ENCODE results near the gene VENTX. TPM values are rescaled to one million over a fixed set of nuclear protein-coding genes. Genes with fewer than 3 reads are reported as not detected.

The VENTX gene
- total and polyA plus RNA-seq, 10 of the 15 experiments (the other 5 are each of a cell fraction or from before 2014, with no cell fraction given) = 0.05 TPM; not detected in 9

- Histone ChIP-seq H3K27me3 (replicated peaks in 1 of 2; ENCODE audit: control insufficient read depth in 2 of 2, insufficient read depth in 2 of 2, low read length in 1 of 2) (no peaks in the 10 kb centered on the region), H3K9ac (ENCODE audit: control insufficient read depth, insufficient read depth, low read length) (no peak overlapping the region), H3K36me3 (ENCODE audit: control insufficient read depth in 2 of 2, insufficient read depth in 2 of 2, low read length in 1 of 2) (peaks cover 8 to 23% of the 10 kb centered on the region in 2 experiments), H3K79me2 (ENCODE audit: control insufficient read depth, insufficient read depth, low read length) (no peaks in the 10 kb centered on the region), H3K27ac (ENCODE audit: control insufficient read depth, insufficient read depth) (no peak overlapping the region), H3K4me2 (ENCODE audit: control insufficient read depth, insufficient read depth) (no peak overlapping the region), H4K20me1 (ENCODE audit: control insufficient read depth, insufficient read depth) (no peaks in the 10 kb centered on the region), H2AFZ (ENCODE audit: control insufficient read depth, low read depth, low read length) (no peak overlapping the region), H3K9me3 (replicated peaks; ENCODE audit: control insufficient read depth, insufficient read depth, low read length) (no peaks in the 10 kb centered on the region), H3K4me3 (no peak overlapping the region), H3K4me1 (ENCODE audit: control insufficient read depth, insufficient read depth, low read length) (peaks cover 2% of the 10 kb centered on the region)
- in situ Hi-C loops (cut with MboI) (no loop called here), intact Hi-C loops (cut with micrococcal nuclease; ENCODE audit: unreplicated experiment) (no loop called here)
- FAIRE-seq = no peak
- TF ChIP-seq, protein P1, sequence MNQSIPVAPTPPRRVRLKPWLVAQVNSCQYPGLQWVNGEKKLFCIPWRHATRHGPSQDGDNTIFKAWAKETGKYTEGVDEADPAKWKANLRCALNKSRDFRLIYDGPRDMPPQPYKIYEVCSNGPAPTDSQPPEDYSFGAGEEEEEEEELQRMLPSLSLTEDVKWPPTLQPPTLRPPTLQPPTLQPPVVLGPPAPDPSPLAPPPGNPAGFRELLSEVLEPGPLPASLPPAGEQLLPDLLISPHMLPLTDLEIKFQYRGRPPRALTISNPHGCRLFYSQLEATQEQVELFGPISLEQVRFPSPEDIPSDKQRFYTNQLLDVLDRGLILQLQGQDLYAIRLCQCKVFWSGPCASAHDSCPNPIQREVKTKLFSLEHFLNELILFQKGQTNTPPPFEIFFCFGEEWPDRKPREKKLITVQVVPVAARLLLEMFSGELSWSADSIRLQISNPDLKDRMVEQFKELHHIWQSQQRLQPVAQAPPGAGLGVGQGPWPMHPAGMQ (IDR thresholded peaks at IDR 0.05; ENCODE audit: borderline replicate concordance) = no peak
- no peak for TF ChIP-seq ESRRA (IDR thresholded peaks at IDR 0.05; ENCODE audit: low read length)
- no peak for TF ChIP-seq PML (IDR thresholded peaks at IDR 0.05; ENCODE audit: low read length)
- no peak for TF ChIP-seq JUNB (IDR thresholded peaks at IDR 0.05)
- TF ChIP-seq ZNF24 (IDR thresholded peaks at IDR 0.05) = no peak
- no peak for TF ChIP-seq SIX5 (IDR thresholded peaks at IDR 0.05; ENCODE audit: low read depth, low read length, severe bottlenecking)
- no peak for TF ChIP-seq ZNF217 (IDR thresholded peaks at IDR 0.05)
- TF ChIP-seq CHD4 (IDR thresholded peaks at IDR 0.05) = no peak
- TF ChIP-seq NFYA (IDR thresholded peaks at IDR 0.05; ENCODE audit: borderline replicate concordance, low read depth, low read length) = no peak
- TF ChIP-seq MTA3 (IDR thresholded peaks at IDR 0.05; ENCODE audit: borderline replicate concordance, low read length) = no peak
- no peak for TF ChIP-seq NRF1 (conservative IDR thresholded peaks at IDR 0.05; ENCODE audit: low read depth, low read length)
- TF ChIP-seq RAD51 (IDR thresholded peaks at IDR 0.05) = no peak
- TF ChIP-seq CHD2 (IDR thresholded peaks at IDR 0.05; ENCODE audit: borderline replicate concordance, low read depth, low read length) = no peak
- no peak for TF ChIP-seq ZBTB4 (CRISPR knock-in tag; IDR thresholded peaks at IDR 0.05)
- TF ChIP-seq STAT3 (IDR thresholded peaks at IDR 0.05; ENCODE audit: low read depth, low read length) = no peak
- no peak for DNase-seq (ENCODE audit: low read depth, low spot score)
- ChIA-PET RAD21 (ENCODE audit: unreplicated experiment) (no interaction called here), SMC1A (ENCODE audit: uncharacterized antibody, unreplicated experiment) (no interaction called here), CTCF (no interaction called here), POLR2A (no interaction called here)
- no TSS peak for BruUV-seq (replicated peaks)
- ATAC-seq = no peak
- WGBS (ENCODE audit: insufficient coverage, insufficient replicate concordance, low lambda C conversion rate, missing lambda C conversion rate) = 97% methylated on average over 24 of the region's 24 CpGs
Observed at GRCh38 chr10:133283931-133284330, 46.3 kb downstream of the VENTX start.
